ENCODE data around the gene MYCBPAP. TPM values are rescaled to one million over a fixed set of nuclear protein-coding genes. Genes with fewer than 3 reads are reported as not detected.

MYCBPAP gene
- total and polyA plus RNA-seq, 4 donors: 0.73 to 6.4 (median 2.8) TPM

GRCh38 chr17:50538549-50539410 lies 30.5 kb downstream of the MYCBPAP start:
- ATAC-seq (ENCODE audit: insufficient read depth, low FRiP score) (no peak), DNase-seq (no peak)
- H3K9ac ChIP-seq (ENCODE audit: insufficient read depth in 1 of 2, low read length in 2 of 2): no peak overlapping the region
- H3K4me1 ChIP-seq (ENCODE audit: control insufficient read depth in 5 of 5, insufficient read depth in 5 of 5, low read length in 5 of 5): peaks cover 0 to 29% (median 7%) of the 10 kb centered on the region in 5 donors
- no peak for TF ChIP-seq CTCF (IDR thresholded peaks at IDR 0.05; ENCODE audit: control extremely low read depth, extremely low read depth)
- no peaks in the 10 kb centered on the region for H3K9me3 ChIP-seq (ENCODE audit: control insufficient read depth in 4 of 4, insufficient read depth in 3 of 4, low read length in 3 of 4)
- no peak overlapping the region for H3K4me3 ChIP-seq
- 85% methylated on average over 20 of the region's 20 CpGs for WGBS, 2 donors
- no peak overlapping the region for H3K27ac ChIP-seq (ENCODE audit: low read depth in 1 of 2, low read length in 1 of 2)
- no peaks in the 10 kb centered on the region for H3K27me3 ChIP-seq (ENCODE audit: control insufficient read depth in 3 of 3, insufficient read depth in 3 of 3, low read length in 2 of 3)
- H3K36me3 ChIP-seq (ENCODE audit: control insufficient read depth in 4 of 4, insufficient read depth in 4 of 4, low read length in 4 of 4): no peaks in the 10 kb centered on the region

GRCh38 chr17:50539762-50540559 lies 31.7 kb downstream of the MYCBPAP start:
- Histone ChIP-seq H3K27ac (ENCODE audit: low read depth in 1 of 2, low read length in 1 of 2) (no peak overlapping the region), H3K36me3 (ENCODE audit: control insufficient read depth in 4 of 4, insufficient read depth in 4 of 4, low read length in 4 of 4) (no peaks in the 10 kb centered on the region), H3K9me3 (ENCODE audit: control insufficient read depth in 4 of 4, insufficient read depth in 3 of 4, low read length in 3 of 4) (no peaks in the 10 kb centered on the region), H3K9ac (ENCODE audit: insufficient read depth in 1 of 2, low read length in 2 of 2) (no peak overlapping the region), H3K27me3 (ENCODE audit: control insufficient read depth in 3 of 3, insufficient read depth in 3 of 3, low read length in 2 of 3) (no peaks in the 10 kb centered on the region), H3K4me3 (no peak overlapping the region), H3K4me1 (ENCODE audit: control insufficient read depth in 5 of 5, insufficient read depth in 5 of 5, low read length in 5 of 5) (peaks cover 0 to 21% (median 7%) of the 10 kb centered on the region in 5 donors)
- WGBS, 2 donors: 75 to 81% methylated on average over 15 of the region's 15 CpGs
- no peak for TF ChIP-seq CTCF (IDR thresholded peaks at IDR 0.05; ENCODE audit: control extremely low read depth, extremely low read depth)
- DNase-seq (no peak), ATAC-seq (ENCODE audit: insufficient read depth, low FRiP score) (no peak)

- Histone ChIP-seq H3K4me1 (ENCODE audit: control insufficient read depth in 5 of 5, insufficient read depth in 5 of 5, low read length in 5 of 5) (peaks cover 0 to 21% (median 7%) of the 10 kb centered on the region in 5 donors), H3K9ac (ENCODE audit: insufficient read depth in 1 of 2, low read length in 2 of 2) (no peak overlapping the region), H3K27me3 (ENCODE audit: control insufficient read depth in 3 of 3, insufficient read depth in 3 of 3, low read length in 2 of 3) (no peaks in the 10 kb centered on the region), H3K27ac (ENCODE audit: low read depth in 1 of 2, low read length in 1 of 2) (no peak overlapping the region), H3K4me3 (no peak overlapping the region), H3K36me3 (ENCODE audit: control insufficient read depth in 4 of 4, insufficient read depth in 4 of 4, low read length in 4 of 4) (no peaks in the 10 kb centered on the region), H3K9me3 (ENCODE audit: control insufficient read depth in 4 of 4, insufficient read depth in 3 of 4, low read length in 3 of 4) (no peaks in the 10 kb centered on the region)
- no peak for TF ChIP-seq CTCF (IDR thresholded peaks at IDR 0.05; ENCODE audit: control extremely low read depth, extremely low read depth)
- no peak for DNase-seq
- no peak for ATAC-seq (ENCODE audit: insufficient read depth, low FRiP score)
- WGBS, 2 donors: 93 to 97% methylated on average over 8 to 11 of the region's 11 CpGs
Measured at GRCh38 chr17:50540560-50541401, 32.5 kb downstream of the MYCBPAP start.
